Activated effector memory CD4-positive, alpha-beta T cell treated with anti-CD3 and anti-CD28 coated beads, Interleukin-2, amount 50 U/mL, for 16 hours (primary cell): ENCODE results near the gene MTMR10.

Experiments
- DNase-seq: peaks from one replicate; pipeline ENCODE4 v3.0.0-alpha.2; 2020

The MTMR10 gene

GRCh38 chr15:30956216-30957124 is 35.0 kb downstream of the MTMR10 start:
- no peak for DNase-seq

- no peak for DNase-seq
These were observed 36.8 kb downstream of the MTMR10 start for GRCh38 chr15:30954674-30955073.

DNA sequence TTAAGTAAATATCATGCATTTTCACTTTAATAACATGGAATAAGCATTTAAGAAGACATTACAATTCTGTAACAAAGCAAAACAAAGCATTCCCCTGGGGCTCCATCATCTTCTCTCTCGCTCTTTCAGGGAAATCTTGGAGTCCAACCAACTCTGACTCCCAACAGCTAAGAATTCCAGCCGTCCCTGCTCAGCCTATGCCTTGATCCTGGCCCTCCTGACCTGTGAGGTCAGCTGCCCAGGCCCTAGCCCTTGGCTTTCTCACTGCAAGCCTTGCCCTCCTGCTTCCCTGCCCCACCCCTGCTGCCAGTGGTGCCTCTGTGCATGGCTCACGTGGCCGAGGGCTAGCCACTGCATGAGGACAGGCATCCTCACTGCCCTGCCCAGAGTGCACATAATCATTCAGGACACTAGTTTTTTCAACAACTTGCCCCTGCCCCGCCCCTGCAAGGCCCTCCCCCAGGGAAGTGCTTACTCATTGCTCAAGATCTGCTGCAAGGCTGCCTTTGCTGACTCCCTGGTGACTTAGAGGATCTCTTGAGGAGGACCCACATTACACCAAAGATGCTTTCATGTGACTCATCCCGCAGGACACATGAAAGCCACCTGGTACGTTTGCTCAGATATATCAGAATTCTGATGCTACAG is 37.6 kb downstream of the MTMR10 start:
- DNase-seq: no peak

- no peak for DNase-seq
These were observed 38.2 kb downstream of the MTMR10 start for GRCh38 chr15:30953183-30953582.

- no peak for DNase-seq
These were observed 47.6 kb downstream of the MTMR10 start for GRCh38 chr15:30943654-30944335.

- no peak for DNase-seq
These were observed 49.9 kb downstream of the MTMR10 start for GRCh38 chr15:30941520-30941919.

DNA sequence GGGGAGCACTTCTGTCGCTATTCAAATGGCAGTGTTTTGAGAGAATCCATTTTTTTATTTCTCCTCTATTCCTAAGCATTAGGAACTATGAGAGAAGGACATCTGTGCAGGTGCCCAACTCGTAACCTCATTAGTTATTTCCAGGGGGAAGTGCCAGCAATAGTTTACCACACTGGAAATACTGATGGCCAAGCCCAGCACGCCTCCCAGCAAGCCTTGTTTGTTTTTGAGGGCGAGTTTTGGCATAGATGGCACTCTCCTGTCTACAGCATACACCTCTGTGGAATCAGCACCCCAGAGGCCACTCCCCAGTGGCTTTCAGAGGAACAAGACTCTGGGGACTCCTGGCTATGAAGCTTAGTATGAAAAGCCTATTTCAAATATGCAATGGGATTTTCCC is 51.1 kb downstream of the MTMR10 start:
- no peak for DNase-seq

- DNase-seq: no peak
These were observed 52.3 kb downstream of the MTMR10 start for GRCh38 chr15:30939161-30939560.

GRCh38 chr15:30933293-30933692 is 58.1 kb downstream of the MTMR10 start:
- DNase-seq: no peak

DNA sequence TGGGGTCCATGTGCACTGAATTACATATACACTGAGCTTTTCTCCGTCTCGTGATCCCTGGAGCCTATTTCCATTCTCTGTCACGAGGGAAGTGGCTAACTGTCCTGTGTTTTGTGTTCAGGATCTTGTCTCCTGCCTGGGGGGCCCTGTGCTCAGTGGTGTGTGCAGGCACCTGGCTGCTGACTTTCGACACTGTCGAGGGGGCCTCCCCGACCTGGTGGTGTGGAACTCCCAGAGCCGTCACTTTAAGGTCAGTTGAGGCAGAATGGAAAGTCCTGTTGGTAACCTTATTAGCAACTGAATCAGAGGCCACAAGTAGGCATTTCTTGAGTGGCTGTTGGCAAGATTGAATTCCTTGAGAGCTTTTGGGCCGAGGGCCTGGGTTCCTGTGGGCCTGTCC is 61.0 kb downstream of the MTMR10 start:
- no peak for DNase-seq

GRCh38 chr15:30929982-30930381 is 61.4 kb downstream of the MTMR10 start:
- no peak for DNase-seq

DNA sequence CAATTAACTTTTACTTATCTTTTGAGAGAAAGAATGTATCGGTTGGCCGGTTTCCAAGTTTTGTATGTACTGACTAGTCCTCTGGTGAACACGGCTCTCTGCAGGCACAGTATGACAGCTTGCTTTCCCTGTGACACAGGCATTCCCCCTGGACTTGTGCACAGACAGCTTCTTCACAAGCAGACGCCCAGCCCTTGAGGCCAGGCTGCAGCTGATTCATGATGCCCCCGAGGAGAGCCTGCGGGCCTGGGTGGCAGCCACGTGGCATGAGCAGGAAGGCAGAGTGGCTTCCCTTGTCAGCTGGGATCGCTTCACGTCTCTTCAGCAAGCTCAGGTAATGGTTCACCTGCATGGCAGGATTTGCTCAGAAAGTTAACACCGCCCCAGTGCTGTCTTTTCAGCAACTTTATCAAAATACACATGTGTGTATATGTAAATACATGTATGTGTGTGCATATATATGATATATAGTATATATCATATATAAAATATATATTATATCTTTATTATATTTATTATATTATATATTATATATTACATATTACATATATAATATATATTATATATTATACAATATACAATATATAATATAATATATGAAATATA is 62.3 kb downstream of the MTMR10 start:
- no peak for DNase-seq

- no peak for DNase-seq
These were observed 63.4 kb downstream of the MTMR10 start for GRCh38 chr15:30928076-30928475.

DNA sequence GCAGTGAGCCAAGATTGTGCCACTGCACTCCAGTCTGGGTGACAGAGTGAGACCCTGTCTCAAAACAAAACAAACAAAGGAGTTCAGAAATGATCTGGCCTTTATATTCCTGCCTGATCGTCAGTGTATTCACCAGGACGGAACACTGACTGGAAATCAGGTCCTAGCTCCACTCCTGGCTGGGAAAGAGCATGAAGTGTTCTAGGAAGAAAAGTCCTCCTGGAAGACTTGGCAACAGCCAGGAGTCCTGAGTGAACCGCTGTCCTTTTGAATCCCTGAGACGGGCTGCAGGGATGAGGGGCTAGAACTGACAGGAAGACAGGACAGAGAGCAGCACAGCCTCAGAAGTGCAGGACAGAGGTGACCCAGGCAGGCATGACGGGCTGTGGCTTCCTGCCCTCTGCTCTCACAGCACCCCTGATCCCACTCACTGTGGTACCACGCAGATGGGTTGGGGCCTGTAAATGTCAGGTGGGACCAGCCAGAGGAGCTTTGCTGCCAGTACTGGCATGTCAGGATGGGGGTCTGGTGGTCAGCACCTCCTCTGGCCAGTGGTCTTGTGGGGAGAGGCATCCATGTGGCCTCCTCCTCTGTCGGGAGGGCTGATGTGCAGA is 64.2 kb downstream of the MTMR10 start:
- DNase-seq: no peak

DNA sequence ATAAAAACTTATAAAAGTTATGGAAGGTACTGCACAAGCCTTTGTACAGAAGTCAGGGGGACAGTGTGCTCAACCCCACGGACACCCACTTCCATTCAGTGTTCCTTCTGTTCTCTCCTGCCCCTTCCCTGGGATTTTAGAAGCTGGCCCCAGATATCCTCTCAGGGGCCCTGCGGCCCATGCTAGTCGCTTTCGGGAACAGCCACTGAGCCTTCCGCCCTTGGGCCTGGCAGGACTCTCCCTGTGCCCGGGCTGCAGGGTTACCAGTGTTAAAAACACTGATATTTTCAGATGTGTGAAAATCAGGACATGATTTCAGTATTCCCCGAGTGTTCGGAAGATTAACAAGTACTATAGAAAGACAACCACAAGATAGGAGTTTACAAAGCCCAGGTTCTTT is 65.3 kb downstream of the MTMR10 start:
- DNase-seq: no peak

- no peak for DNase-seq
These were observed 65.7 kb downstream of the MTMR10 start for GRCh38 chr15:30925686-30926085.

DNA sequence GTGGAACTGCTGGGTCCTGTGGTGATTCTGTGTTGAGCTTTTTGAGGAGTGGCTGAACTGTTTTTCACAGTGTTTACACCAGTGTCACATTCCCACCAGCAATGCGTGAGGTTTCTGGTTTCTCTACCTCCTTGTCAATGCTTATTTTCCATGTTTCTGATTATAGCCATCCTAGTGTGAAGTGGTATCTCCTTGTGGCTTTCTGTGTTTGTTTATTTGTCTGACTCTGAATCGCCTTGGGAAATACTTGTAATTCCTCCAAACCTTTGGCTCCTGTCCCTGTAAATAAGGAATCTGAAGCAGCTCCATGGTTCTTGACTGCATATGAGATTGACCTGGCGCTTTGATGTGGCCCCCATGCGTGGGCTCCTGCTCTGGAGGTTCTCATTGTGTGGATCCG is 67.1 kb downstream of the MTMR10 start:
- DNase-seq: no peak

DNA sequence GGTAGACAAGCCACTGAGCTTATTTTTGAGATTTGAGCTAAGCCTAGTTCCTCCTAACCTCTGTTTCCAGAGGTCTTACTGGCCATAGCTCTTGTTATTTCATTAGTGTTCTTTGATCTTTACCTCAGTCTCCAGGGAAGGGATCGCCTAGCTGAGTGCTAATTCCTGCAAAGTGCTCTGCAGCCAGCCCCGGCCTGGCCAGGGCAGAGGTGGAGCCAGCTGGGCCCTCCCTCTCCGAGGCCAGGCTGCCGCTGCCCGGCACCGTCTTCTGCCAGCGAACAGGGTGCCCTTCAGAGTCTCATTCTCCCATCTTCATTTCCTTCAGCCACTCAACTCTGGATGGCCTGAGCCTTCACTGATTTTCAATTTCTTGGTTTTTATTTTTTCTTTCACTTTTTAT is 68.0 kb downstream of the MTMR10 start:
- DNase-seq: no peak

DNA sequence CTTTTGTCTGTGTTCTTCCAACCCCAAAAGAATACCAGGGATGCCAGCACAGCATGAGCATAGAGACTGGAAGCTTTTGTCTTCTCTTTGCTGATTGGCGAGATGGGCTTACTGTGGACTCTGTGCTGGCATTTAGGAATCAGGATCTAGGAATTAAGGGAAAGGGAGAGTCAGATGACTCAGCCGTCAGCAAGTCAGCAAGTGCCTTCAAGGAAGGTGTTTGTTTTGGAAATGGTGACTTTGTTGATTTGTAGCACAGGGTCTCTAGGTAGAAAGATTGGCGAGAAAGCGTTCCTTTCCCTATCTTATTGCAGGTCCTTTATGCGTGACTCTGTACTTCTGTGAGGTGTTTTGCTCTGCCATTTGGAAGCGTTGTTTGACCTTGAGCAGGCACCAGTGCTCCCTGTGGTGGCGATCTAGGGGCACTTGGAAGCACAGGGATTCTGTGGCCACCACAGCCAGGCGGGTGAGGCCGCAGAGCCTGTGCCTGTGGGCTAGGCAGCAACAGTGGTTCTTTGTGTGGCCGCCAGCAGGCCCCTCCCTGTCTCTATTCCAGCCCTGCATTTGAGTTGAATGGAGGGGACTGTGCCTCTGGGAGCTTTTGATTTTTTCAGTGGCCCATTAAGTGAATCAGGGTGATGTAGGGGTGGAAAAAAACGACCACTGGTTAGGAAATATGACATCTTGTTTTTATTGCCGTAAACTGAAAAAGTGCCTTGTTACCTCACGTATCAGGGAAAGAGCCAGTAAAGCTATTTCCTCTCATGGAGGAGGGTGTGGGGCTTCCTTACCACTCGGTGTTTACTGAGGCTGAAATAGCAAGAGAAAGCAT is 68.7 kb downstream of the MTMR10 start:
- no peak for DNase-seq

GRCh38 chr15:30921781-30922479 is 69.5 kb downstream of the MTMR10 start:
- DNase-seq: no peak

DNA sequence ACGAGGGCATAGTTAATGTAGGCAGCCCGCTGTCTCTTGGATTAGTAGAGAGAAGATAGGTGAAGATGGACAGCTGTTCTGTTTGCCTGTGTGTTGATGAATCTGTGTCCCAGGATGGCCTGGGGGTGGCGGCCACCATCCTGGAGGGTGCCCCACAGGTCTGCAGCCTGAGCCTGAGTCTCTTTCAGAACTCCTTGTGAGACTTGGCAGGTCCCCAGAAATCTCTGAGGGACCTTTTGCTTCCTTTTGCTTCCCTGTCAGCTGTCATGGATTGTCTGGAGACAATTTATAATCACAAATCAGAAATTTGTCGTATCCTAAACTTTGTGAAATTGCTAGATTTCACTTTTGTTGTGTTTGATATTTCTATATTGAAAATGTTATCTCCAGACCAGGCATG is 70.3 kb downstream of the MTMR10 start:
- DNase-seq: no peak
